GM23248 (cell line): ENCODE results near the gene TMEM132A. TPM values are rescaled to one million over a fixed set of nuclear protein-coding genes. Genes with fewer than 3 reads are reported as not detected.
A peak's percentile ranks its signal among the peaks of the same experiment; 100 is the strongest.

Source experiments
- DNase-seq: peaks from one replicate; pipeline ENCODE4 v3.0.0-alpha.2; 2015
- H2AFZ ChIP-seq: fragments of 200-600 bp; sonication (generic); 2 replicates; pipeline ENCODE4 v1.6.1; 2016; ENCODE audit warnings: antibody characterized with exemption
- H3F3A ChIP-seq: fragments of 200-600 bp; sonication (generic); 2 replicates; pipeline ENCODE4 v1.6.1; 2016; ENCODE audit warnings: mild to moderate bottlenecking, antibody characterized with exemption, mixed run types; ENCODE audit not compliant: insufficient read depth
- H3K27ac ChIP-seq: fragments of 200-600 bp; sonication (generic); 2 replicates; pipeline ENCODE4 v1.5.1; 2016; ENCODE audit warnings: mild to moderate bottlenecking
- H3K27me3 ChIP-seq: fragments of 200-600 bp; sonication (generic); replicated peaks from 2 replicates; pipeline ENCODE4 v1.6.1; 2016; ENCODE audit warnings: mild to moderate bottlenecking; ENCODE audit not compliant: insufficient read depth
- H3K36me3 ChIP-seq: fragments of 200-600 bp; sonication (generic); 2 replicates; pipeline ENCODE4 v1.6.1; 2016; ENCODE audit warnings: low read depth, mild to moderate bottlenecking
- H3K4me1 ChIP-seq: fragments of 200-600 bp; sonication (generic); 2 replicates; pipeline ENCODE4 v1.6.1; 2016; ENCODE audit warnings: mild to moderate bottlenecking; ENCODE audit not compliant: insufficient read depth
- H3K4me2 ChIP-seq: fragments of 200-600 bp; sonication (generic); one replicate; pipeline ENCODE4 v1.6.1; 2016; ENCODE audit warnings: mild to moderate bottlenecking; ENCODE audit not compliant: unreplicated experiment
- H3K4me3 ChIP-seq: fragments of 200-600 bp; sonication (generic); 2 replicates; pipeline ENCODE4 v1.5.1; 2016; ENCODE audit warnings: mild to moderate bottlenecking
- H3K79me2 ChIP-seq: fragments of 200-600 bp; sonication (generic); 2 replicates; pipeline ENCODE4 v1.6.1; 2016; ENCODE audit warnings: mild to moderate bottlenecking; ENCODE audit not compliant: insufficient read depth
- H3K9ac ChIP-seq: fragments of 200-600 bp; sonication (generic); 2 replicates; pipeline ENCODE4 v1.6.1; 2016; ENCODE audit warnings: mild to moderate bottlenecking
- H3K9me2 ChIP-seq: fragments of 200-600 bp; sonication (generic); 2 replicates; pipeline ENCODE4 v1.6.1; 2016; ENCODE audit warnings: mixed run types, mild to moderate bottlenecking, moderate library complexity; ENCODE audit not compliant: insufficient read depth
- H3K9me3 ChIP-seq: fragments of 200-600 bp; sonication (generic); one replicate; pipeline ENCODE4 v1.6.1; 2017; ENCODE audit warnings: low read depth
- H4K20me1 ChIP-seq: fragments of 200-600 bp; sonication (generic); 2 replicates; pipeline ENCODE4 v1.6.0; 2016; ENCODE audit not compliant: insufficient read depth
- EZH2 ChIP-seq: fragments of 200-600 bp; sonication (generic); IDR thresholded peaks from 2 replicates; pipeline ENCODE4 v1.6.1; 2018; ENCODE audit warnings: antibody characterized with exemption, mild to moderate bottlenecking; ENCODE audit not compliant: insufficient read depth, poor library complexity, severe bottlenecking
- EZH2phosphoT487 ChIP-seq: fragments of 200-600 bp; sonication (generic); IDR thresholded peaks from 2 replicates; pipeline ENCODE4 v1.6.1; 2018; ENCODE audit warnings: antibody characterized with exemption, moderate library complexity, mild to moderate bottlenecking, low read depth; ENCODE audit not compliant: insufficient read depth
- WGBS, 2 experiments: methylation state at CpG; one replicate each; pipeline ENCODE4 v1.1.6; 2015 to 2017; ENCODE audit warnings: low lambda C conversion rate in 2 of 2, low coverage in 1 of 2; ENCODE audit errors: missing lambda C conversion rate in 2 of 2; 5-methylcytosine and 5-hydroxymethylcytosine counted together
- in situ Hi-C: fragments of 300-500 bp; cut with MboI; formaldehyde crosslinking; loops from 2 replicates; pipeline ENCODE4 v1.15.0; 2020
- polyA plus RNA-seq: library from polyadenylated mRNA; unstranded; fragments of >200 nt; fragmentation: Nextera tagmentation; extraction: Ambion mirVana; gene quantifications from 2 replicates; pipeline ENCODE4 v1.2.1, GENCODE V29; 2016
- total RNA-seq: library from RNA; depleted of rRNA; stranded (reverse); fragments of >200 nt; shearing (Covaris generic); gene quantifications from 2 replicates; pipeline ENCODE4 v1.2.3, GENCODE V29; 2014

The TMEM132A gene
- total and polyA plus RNA-seq, 2 experiments from 2014 or later = 10.1 to 28.2 TPM

GRCh38 chr11:60912223-60912850 is 11.9 kb upstream of the TMEM132A start:
- Histone ChIP-seq H3K9ac (no peak overlapping the region), H3K27ac (no peak overlapping the region), H3K27me3 (no peaks in the 10 kb centered on the region; the same call in 1 of the 2 replicates), H3K4me1 (0 out of 2 replicates have a peak, but pooled peaks cover 9% of the 10 kb centered on the region), H3K36me3 (no peaks in the 10 kb centered on the region), H3K4me3 (no peak overlapping the region), H3F3A (peaks cover 3% of the 10 kb centered on the region; the same call in 1 of the 2 replicates), H3K79me2 (peaks cover 18% of the 10 kb centered on the region), H4K20me1 (no peaks in the 10 kb centered on the region), H3K4me2 (no peak overlapping the region), H3K9me2 (no peaks in the 10 kb centered on the region), H2AFZ (no peak overlapping the region), H3K9me3 (no peaks in the 10 kb centered on the region)
- 50 to 52% methylated on average over 12 of the region's 12 CpGs for WGBS, 2 experiments
- no peak for TF ChIP-seq EZH2phosphoT487
- TF ChIP-seq EZH2 = no peak
- DNase-seq = no peak
- in situ Hi-C loops = no loop called here

- peak overlapping the region; percentile 91 for H3K4me2 ChIP-seq
- H3K9me2 ChIP-seq = no peaks in the 10 kb centered on the region
- H2AFZ ChIP-seq = peak overlapping the region; percentile 96
- H3F3A ChIP-seq = peaks cover 3% of the 10 kb centered on the region; the same call in 1 of the 2 replicates
- no peaks in the 10 kb centered on the region for H4K20me1 ChIP-seq
- in situ Hi-C loops = no loop called here
- no peaks in the 10 kb centered on the region for H3K36me3 ChIP-seq
- H3K9me3 ChIP-seq = no peaks in the 10 kb centered on the region
- peaks cover 24% of the 10 kb centered on the region for H3K79me2 ChIP-seq
- H3K27ac ChIP-seq = no peak overlapping the region
- H3K4me1 ChIP-seq = 0 out of 2 replicates have a peak, but pooled peaks cover 9% of the 10 kb centered on the region
- no peak for DNase-seq
- H3K9ac ChIP-seq = peak overlapping the region; percentile 85; the same call in 1 of the 2 replicates
- H3K27me3 ChIP-seq = no peaks in the 10 kb centered on the region; the same call in 1 of the 2 replicates
- H3K4me3 ChIP-seq = peak overlapping the region; percentile 84; the same call in 1 of the 2 replicates
- no peak for TF ChIP-seq EZH2
- TF ChIP-seq EZH2phosphoT487 = no peak
- WGBS, 2 experiments = 80% methylated on average over 22 of the region's 22 CpGs
Observed at GRCh38 chr11:60912851-60913528, 11.3 kb upstream of the TMEM132A start.

- Histone ChIP-seq H2AFZ (peak within 1 kb of the TSS; percentile 96), H3F3A (peaks cover 3% of the 10 kb centered on the region; the same call in 1 of the 2 replicates), H3K9me2 (no peaks in the 10 kb centered on the region), H3K9me3 (no peaks in the 10 kb centered on the region), H3K9ac (peak within 1 kb of the TSS; percentile 85), H4K20me1 (no peaks in the 10 kb centered on the region), H3K79me2 (peaks cover 35% of the 10 kb centered on the region), H3K4me2 (peak within 1 kb of the TSS; percentile 91), H3K36me3 (no peaks in the 10 kb centered on the region), H3K27me3 (no peaks in the 10 kb centered on the region; the same call in 1 of the 2 replicates), H3K27ac (peak within 1 kb of the TSS; percentile 79), H3K4me1 (peaks cover 13% of the 10 kb centered on the region; the same call in 1 of the 2 replicates), H3K4me3 (peak within 1 kb of the TSS; percentile 84)
- in situ Hi-C loops = no loop called here
- 0 to 2% methylated on average over 62 to 67 of the region's 70 CpGs for WGBS, 2 experiments
- no peak for TF ChIP-seq EZH2phosphoT487
- TF ChIP-seq EZH2 = no peak
- DNase-seq = peak; percentile 93
Observed at GRCh38 chr11:60913793-60914632, 10.2 kb upstream of the TMEM132A start, which contains the start of gene TMEM109. Gene TMEM109, plus strand, starts transcription at chr11:60914158. Its CDS starts 5,536 bp downstream, at chr11:60919694.
